Body of pancreas (tissue), 4 donors: ENCODE results near the gene ESYT2. TPM values are rescaled to one million over a fixed set of nuclear protein-coding genes. Genes with fewer than 3 reads are reported as not detected.

Experiments
- ATAC-seq: fragments of 150-250 bp; one replicate; pipeline ENCODE4 v1.9.1; 2016
- DNase-seq, 4 donors: peaks; one replicate each; pipeline ENCODE4 v3.0.0-alpha.2; 2019
- H3K27ac ChIP-seq, 4 donors: fragments of 200-600 bp; sonication (generic); 1 replicate in 3 of 4; 2 replicates in 1 of 4; pipeline versions ENCODE4 v1.5.1 to v1.6.1; 2016 to 2019; ENCODE audit warnings: mild to moderate bottlenecking in 1 of 4, mixed read lengths in 1 of 4, moderate library complexity in 1 of 4
- H3K27me3 ChIP-seq, 2 donors: fragments of 200-600 bp; sonication (generic); one replicate each; pipeline ENCODE4 v1.6.0; 2016; ENCODE audit warnings: mild to moderate bottlenecking in 1 of 2
- H3K36me3 ChIP-seq, 2 donors: fragments of 200-600 bp; sonication (generic); replicated peaks in 1 of 2; 2 replicates each; pipeline ENCODE4 v1.5.1; 2016; ENCODE audit warnings: low read depth in 2 of 2; ENCODE audit not compliant: insufficient read depth in 1 of 2
- H3K4me1 ChIP-seq: fragments of 200-600 bp; sonication (generic); one replicate; pipeline ENCODE4 v1.6.0; 2016
- H3K4me3 ChIP-seq, 2 donors: fragments of 200-600 bp; sonication (generic); 1 replicate in 1 of 2; 2 replicates in 1 of 2; pipeline ENCODE4 v1.5.1; 2016 to 2019
- H3K9me3 ChIP-seq, 3 donors: fragments of 200-600 bp; sonication (generic); 1 replicate in 2 of 3; 2 replicates in 1 of 3; pipeline ENCODE4 v1.5.1; 2016
- POLR2A ChIP-seq, 3 donors: fragments of 450-650 bp; IDR thresholded peaks; one replicate each; pipeline ENCODE4 v1.6.1; 2016; ENCODE audit warnings: antibody characterized with exemption in 3 of 3, mild to moderate bottlenecking in 2 of 3
- WGBS, 2 donors: methylation state at CpG; one replicate each; pipeline ENCODE4 v1.1.5; 2017; 5-methylcytosine and 5-hydroxymethylcytosine counted together
- intact Hi-C: fragments of 100-400 bp; cut with DNase I; formaldehyde crosslinking; loops from one replicate; pipeline ENCODE4 v1.15.1; 2023
- total RNA-seq, 2 donors: library from RNA; depleted of rRNA; stranded (reverse); fragments of >200 nt; gene quantifications; one replicate each; pipeline ENCODE4 v1.1.0, GENCODE V29; 2016
- TF ChIP-seq, protein P1 (sequence below), 7 experiments: fragments of 450-650 bp in 4 of 7; fragments of 200-600 bp in 3 of 7; sonication (generic) in 3 of 7; IDR thresholded peaks; one replicate each; pipeline ENCODE4 v1.5.1; 2016 to 2019; ENCODE audit warnings: antibody characterized with exemption in 7 of 7

ESYT2 gene
- total RNA-seq, 2 donors from 2014 or later: 35.9 to 40.5 TPM

DNA sequence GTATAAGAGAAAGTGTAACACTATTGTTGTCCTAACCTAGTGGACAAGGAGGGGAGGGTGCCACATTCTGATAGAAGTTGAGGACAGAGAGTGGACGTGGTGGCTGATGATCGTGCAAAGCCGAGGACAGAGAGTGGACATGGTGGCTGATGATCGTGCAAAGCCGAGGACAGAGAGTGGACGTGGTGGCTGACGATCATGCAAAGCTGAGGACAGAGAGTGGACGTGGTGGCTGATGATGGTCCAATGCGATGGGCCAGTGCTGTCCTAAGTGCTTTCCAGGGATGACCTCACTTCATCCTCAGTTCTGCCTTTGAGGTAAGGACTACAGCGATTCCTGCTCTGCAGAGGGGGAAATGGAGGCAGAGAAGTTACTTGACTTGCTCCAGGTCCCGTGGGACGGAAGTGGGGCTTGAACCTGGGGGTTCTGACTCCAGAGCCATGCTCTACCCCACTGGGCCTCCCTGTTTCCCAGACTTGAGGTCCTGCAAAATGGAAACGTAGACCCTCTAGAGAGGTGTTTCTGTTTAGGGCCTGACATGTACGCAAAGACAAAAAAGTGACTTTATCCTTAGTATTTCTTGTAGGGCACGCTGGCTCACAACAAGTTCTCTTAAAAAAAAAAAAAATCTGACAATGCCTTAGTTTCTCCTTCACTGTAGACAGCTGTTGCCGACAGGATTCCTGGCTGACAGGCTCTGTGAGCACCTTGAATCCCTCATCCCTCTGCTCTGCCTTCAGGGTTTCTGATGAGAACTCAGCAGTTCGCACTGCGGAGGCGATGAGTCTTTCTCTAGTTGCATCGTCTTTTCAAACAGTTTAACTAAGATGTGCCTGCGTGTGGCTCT is 104.4 kb downstream of the ESYT2 start:
- 84 to 86% methylated on average over 21 of the region's 21 CpGs for WGBS, 2 donors
- no peaks in the 10 kb centered on the region for H3K9me3 ChIP-seq
- H3K27me3 ChIP-seq: no peaks in the 10 kb centered on the region
- no peak for DNase-seq
- intact Hi-C loops: no loop called here
- TF ChIP-seq, protein P1, sequence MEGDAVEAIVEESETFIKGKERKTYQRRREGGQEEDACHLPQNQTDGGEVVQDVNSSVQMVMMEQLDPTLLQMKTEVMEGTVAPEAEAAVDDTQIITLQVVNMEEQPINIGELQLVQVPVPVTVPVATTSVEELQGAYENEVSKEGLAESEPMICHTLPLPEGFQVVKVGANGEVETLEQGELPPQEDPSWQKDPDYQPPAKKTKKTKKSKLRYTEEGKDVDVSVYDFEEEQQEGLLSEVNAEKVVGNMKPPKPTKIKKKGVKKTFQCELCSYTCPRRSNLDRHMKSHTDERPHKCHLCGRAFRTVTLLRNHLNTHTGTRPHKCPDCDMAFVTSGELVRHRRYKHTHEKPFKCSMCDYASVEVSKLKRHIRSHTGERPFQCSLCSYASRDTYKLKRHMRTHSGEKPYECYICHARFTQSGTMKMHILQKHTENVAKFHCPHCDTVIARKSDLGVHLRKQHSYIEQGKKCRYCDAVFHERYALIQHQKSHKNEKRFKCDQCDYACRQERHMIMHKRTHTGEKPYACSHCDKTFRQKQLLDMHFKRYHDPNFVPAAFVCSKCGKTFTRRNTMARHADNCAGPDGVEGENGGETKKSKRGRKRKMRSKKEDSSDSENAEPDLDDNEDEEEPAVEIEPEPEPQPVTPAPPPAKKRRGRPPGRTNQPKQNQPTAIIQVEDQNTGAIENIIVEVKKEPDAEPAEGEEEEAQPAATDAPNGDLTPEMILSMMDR (IDR thresholded peaks at IDR 0.05): no peak
- no peak for TF ChIP-seq POLR2A (IDR thresholded peaks at IDR 0.05)
- no peaks in the 10 kb centered on the region for H3K36me3 ChIP-seq
- H3K27ac ChIP-seq: no peak overlapping the region
- no peak for ATAC-seq
- no peak overlapping the region for H3K4me3 ChIP-seq
- no peaks in the 10 kb centered on the region for H3K4me1 ChIP-seq

DNA sequence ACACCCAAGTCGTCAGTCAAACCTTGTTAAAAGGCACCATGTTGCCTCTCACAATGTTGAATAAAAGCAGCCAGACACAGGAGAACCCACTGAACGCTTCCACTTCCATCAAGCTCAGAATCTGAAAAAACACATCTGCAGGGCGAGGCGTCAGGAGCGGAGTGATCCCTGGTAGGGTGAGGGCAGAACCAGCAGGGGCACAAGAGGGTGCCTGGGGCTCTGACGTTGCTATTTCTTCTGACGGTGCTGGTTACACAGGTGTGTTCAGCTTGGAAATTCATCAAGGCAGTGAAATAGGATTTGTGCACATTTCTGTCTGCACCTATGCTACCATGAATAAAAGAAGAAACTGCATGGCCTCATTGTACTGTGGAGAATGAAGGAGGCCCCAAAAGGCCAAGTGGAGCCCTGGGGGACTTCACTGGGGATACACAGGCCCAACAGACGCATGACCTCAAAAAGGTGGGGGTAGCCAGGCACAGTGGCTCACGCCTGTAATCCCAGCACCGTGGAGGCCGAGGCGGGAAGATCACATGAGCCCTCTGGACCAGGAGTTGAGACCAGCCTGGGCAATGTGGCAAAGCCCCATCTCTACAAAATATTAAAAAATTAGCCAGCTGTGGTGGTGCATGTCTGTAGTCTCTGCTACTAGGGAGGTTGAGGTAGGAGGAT is 105.5 kb downstream of the ESYT2 start:
- H3K9me3 ChIP-seq: no peaks in the 10 kb centered on the region
- WGBS, 2 donors: 83% methylated on average over 12 of the region's 12 CpGs
- no peak overlapping the region for H3K27ac ChIP-seq
- no peaks in the 10 kb centered on the region for H3K36me3 ChIP-seq
- TF ChIP-seq POLR2A (IDR thresholded peaks at IDR 0.05): no peak
- TF ChIP-seq, protein P1 (IDR thresholded peaks at IDR 0.05): no peak
- ATAC-seq (no peak), DNase-seq (no peak)
- intact Hi-C loops: no loop called here
- H3K27me3 ChIP-seq: no peaks in the 10 kb centered on the region
- no peaks in the 10 kb centered on the region for H3K4me1 ChIP-seq
- no peak overlapping the region for H3K4me3 ChIP-seq

DNA sequence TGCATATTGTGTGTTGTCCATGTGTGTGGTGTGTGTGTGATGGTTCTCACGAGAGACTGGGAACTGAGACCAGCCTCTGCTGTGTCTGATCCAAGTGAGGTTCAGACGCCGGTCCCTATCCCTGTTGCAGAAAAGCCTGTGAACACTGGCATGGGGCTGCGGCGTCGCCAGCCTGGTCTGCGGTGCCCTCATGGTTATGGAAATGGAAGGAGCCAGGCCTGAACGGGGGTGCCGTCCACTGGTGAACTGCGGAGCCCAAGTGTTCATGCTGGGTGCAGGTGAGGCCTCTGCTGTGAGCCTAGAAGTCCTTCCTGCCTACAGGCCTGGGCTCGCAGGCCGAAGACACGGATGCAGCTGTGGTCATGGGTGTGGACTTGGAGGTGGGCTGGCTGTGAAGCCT is 106.0 kb downstream of the ESYT2 start:
- H3K36me3 ChIP-seq: no peaks in the 10 kb centered on the region
- H3K4me3 ChIP-seq: no peak overlapping the region
- intact Hi-C loops: no loop called here
- WGBS, 2 donors: 76 to 86% methylated on average over 3 to 13 of the region's 13 CpGs
- H3K27me3 ChIP-seq: no peaks in the 10 kb centered on the region
- no peak overlapping the region for H3K27ac ChIP-seq
- no peaks in the 10 kb centered on the region for H3K4me1 ChIP-seq
- ATAC-seq (no peak), DNase-seq (no peak)
- H3K9me3 ChIP-seq: no peaks in the 10 kb centered on the region
- TF ChIP-seq, protein P1 (IDR thresholded peaks at IDR 0.05): no peak
- no peak for TF ChIP-seq POLR2A (IDR thresholded peaks at IDR 0.05)

DNA sequence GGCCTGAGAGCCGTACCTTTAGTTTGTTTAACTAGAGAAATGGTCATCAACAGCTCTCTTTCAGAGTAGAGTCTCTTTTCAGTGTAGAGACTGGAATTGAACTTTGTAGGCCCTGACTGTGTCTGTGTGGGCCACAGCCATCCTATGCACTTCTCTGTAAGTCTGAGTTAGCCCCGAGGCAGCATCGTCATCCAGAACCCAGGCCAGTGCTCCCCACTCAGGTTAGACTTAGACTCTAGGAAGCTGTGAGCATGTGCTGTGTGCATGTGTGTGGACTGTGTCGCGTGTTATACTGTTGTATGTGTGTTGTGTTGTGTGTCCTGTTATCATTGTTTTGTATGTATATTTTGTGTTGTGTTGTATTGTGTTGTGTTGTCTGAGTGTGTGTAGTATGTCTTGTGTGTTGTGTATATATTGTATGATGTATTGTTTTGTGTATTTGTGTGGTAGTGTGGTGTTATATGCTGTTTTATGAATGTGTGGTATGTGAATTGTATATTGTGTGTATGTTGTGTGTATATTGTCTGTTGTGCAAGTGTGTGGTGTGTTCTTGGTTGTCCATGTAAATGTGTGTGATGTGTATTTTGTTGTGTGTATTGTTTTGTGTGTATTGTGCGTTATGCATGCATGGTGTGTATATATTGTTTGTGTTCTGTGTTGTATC is 106.6 kb downstream of the ESYT2 start:
- TF ChIP-seq POLR2A (IDR thresholded peaks at IDR 0.05): no peak
- TF ChIP-seq, protein P1 (IDR thresholded peaks at IDR 0.05): no peak
- Histone ChIP-seq H3K27ac (no peak overlapping the region), H3K9me3 (no peaks in the 10 kb centered on the region), H3K27me3 (no peaks in the 10 kb centered on the region), H3K4me1 (no peaks in the 10 kb centered on the region), H3K4me3 (no peak overlapping the region), H3K36me3 (no peaks in the 10 kb centered on the region)
- WGBS, 2 donors: 87 to 89% methylated on average over 4 to 6 of the region's 6 CpGs
- ATAC-seq: no peak
- no peak for DNase-seq
- intact Hi-C loops: no loop called here
